Caki2 (cell line): ENCODE results near the gene C19orf18. TPM values are rescaled to one million over a fixed set of nuclear protein-coding genes. Genes with fewer than 3 reads are reported as not detected.
"Not testable (repeated sequence)": the region's sequence is repeated elsewhere in the genome, so short reads cannot be mapped to it uniquely, and the experiment has no call there.

Experiments
- DNase-seq: peaks from one replicate; pipeline ENCODE4 v3.0.0-alpha.2; 2015; ENCODE audit warnings: low read depth
- in situ Hi-C: cut with HindIII; loops from 2 replicates; pipeline ENCODE4 v1.10.0; 2016; ENCODE audit warnings: low sequenced_read_pairs, low pct_unique_long_range_greater_than_20kb, mixed read lengths
- total RNA-seq: library from RNA; depleted of rRNA; stranded (reverse); fragments of >200 nt; shearing (Covaris generic); gene quantifications from 2 replicates; pipeline ENCODE4 v1.2.3, GENCODE V29; 2014; ENCODE audit warnings: low replicate concordance; rRNA removed

C19orf18 gene
- total RNA-seq, 1 experiment from 2014 or later = not detected

- in situ Hi-C loops = no loop called here
Measured at GRCh38 chr19:57954996-57955395, 19.3 kb downstream of the C19orf18 start.

DNA sequence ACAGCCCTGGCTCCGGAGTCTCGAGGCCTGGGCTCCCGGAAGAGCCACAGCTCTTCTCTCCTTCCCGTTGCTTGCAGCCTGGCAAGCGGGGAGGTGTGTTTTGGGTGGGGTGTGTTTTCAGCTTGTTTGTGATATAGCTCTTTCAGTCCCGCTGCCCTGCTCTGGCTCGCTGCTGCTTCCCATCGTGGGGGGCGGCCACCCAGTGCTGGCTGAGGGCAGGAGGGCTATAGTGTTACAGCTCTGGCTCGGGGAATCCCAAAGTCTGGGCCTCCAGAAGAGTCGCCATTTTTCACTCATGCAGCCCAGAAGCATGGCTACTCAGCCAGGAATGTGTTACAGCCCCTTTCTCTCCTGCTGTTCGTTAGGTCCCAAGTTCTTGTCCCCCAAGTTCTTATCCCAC lies 24.6 kb downstream of the C19orf18 start:
- no peak for DNase-seq
- in situ Hi-C loops = no loop called here

More at GRCh38 chr19:57954996-57955395, 19.3 kb downstream of the C19orf18 start:
- DNase-seq = no peak

- in situ Hi-C loops = no loop called here
Measured at GRCh38 chr19:57949296-57949695, 25.0 kb downstream of the C19orf18 start.

GRCh38 chr19:57947419-57948134 lies 26.8 kb downstream of the C19orf18 start, which contains the start of gene ZNF256:
Gene ZNF256, minus strand, starts transcription at chr19:57947706. Its CDS starts 232 bp downstream, at chr19:57947474.
- in situ Hi-C loops = no loop called here
- peak; percentile 97 for DNase-seq

More at GRCh38 chr19:57949296-57949695, 25.0 kb downstream of the C19orf18 start:
- DNase-seq = no peak

DNA sequence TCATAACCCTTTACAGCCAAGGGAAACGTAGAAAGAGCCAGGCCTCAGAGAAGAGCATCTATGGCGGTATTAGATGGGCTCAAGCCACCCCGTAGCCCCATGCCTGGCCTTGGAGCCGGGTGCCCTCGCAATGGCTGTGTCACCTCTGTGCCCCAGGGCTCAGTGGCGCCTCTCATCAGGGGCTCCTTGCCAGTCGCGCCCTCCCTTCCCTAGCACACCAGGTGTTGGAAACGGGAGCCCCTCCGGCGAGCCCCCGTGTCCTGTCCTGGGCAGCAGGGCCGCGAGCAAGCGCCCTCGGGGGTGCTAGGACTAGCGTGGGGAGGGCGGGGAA lies 27.3 kb downstream of the C19orf18 start:
- no peak for DNase-seq
- in situ Hi-C loops = no loop called here

- in situ Hi-C loops = no loop called here
- DNase-seq = no peak
Measured at GRCh38 chr19:57946316-57946715, 28.0 kb downstream of the C19orf18 start.

GRCh38 chr19:57941593-57941992 lies 32.7 kb downstream of the C19orf18 start:
- in situ Hi-C loops = no loop called here
- DNase-seq = no peak

GRCh38 chr19:57935731-57936130 lies 38.6 kb downstream of the C19orf18 start:
- in situ Hi-C loops = no loop called here
- no peak for DNase-seq

DNA sequence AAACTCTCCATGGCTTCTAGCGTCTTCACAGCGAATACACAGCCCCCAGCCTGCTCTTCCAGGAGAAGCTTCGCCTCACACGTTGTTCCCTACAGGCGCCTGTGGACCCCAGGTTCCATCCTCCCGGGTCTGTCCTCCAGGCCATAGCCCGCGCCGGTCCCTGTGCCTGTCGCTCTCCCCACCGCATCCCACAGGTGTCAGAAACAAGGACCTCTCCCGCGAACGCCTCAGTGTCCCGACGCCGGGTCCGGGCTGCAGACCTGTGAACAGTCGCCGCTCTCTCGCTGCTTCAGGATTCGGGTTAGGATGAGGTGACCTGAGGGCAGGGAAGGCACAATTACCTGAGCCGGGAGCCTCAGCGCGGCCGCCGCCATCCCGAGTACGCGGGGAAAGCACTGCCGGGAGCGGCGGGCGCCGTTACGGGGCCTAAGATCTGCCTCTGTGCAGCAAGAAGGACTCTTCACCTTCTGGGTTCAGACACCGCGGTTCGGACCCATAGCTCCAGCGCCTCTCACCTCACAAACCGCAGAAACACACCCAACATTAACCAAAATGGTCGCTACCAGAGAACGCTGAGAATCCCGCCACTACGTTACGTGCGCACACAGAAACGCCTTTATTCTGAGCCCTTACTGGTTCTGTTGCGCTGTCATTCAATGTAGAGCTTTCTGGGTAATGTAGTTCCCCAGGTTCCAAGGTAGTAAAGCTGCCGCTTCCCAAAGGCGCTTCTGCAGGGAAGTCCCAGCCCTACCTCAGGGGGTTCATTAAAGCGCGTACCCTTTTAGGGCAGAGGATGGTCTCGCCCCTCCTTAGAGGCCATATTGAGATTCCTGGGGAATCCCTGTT lies 39.3 kb downstream of the C19orf18 start, which contains the start of gene ZNF418:
ZNF418 (minus strand) TSS at position 583 of the 846 bp plus-strand sequence. CDS start 1,580 bp downstream, outside the sequence.
- in situ Hi-C loops = no loop called here
- no peak for DNase-seq

DNA sequence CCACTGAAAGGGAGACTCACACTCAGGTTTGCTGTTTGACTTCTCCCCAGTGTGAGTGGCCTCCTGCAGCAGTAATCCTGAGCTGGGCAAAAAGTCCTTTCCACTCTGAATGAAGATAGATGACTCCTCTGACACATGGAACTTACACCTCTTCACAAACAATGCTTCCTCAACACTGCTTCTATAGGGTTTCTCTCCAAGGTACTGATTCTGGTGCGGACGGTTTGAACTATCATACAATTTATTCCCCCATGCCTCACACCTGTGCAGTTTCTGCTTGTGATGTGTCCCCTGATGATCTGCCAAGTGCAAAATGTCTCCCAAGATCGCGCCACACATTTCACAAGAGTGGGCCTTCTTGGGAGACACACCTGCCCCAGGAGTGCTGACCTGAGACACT lies 46.7 kb downstream of the C19orf18 start:
- DNase-seq = no peak
- in situ Hi-C loops = no loop called here

DNA sequence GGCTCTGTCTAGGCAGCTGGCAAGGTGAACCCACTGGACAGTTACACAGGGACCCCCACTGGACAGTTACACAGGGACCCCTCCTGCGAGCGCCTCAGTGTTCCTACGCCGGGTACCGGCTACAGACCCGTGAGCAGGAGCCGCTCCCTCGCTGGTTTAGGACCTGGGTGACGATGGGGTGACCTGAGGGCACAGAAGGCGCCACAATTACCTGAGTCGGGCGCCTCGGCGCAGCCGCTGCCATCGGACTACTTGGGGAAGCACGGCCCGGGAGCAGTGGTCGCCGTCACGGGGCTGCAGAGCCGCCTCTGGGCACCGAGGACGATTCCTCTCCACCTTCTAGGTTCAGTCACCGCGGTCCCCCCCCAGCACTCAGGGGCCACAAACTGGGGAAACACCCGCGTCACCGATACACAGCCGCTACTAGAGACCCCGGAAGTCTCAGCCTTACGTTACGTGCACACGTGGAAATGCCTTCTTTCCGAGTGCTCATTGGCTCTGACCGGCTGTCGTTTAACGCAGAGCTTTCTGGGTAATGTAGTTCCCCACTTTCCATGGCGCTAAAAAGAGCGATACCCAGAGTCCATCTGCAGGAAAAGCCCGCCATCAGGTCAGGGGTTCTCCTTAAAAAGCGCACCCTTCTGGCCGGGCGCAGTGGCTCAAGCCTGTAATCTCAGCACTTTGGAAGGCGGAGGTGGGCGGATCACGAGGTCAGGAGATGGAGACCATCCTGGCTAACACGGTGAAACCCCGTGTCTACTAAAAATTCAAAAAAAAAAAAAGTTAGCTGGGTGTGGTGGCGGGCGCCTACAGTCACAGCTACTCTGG lies 58.0 kb downstream of the C19orf18 start, which contains the start of gene ZNF417:
ZNF417 (minus strand) TSS at position 425 of the 828 bp plus-strand sequence; CDS start at position 244, 181 bp downstream.
- in situ Hi-C loops = not testable (repeated sequence)
- peak; percentile 96 for DNase-seq

DNA sequence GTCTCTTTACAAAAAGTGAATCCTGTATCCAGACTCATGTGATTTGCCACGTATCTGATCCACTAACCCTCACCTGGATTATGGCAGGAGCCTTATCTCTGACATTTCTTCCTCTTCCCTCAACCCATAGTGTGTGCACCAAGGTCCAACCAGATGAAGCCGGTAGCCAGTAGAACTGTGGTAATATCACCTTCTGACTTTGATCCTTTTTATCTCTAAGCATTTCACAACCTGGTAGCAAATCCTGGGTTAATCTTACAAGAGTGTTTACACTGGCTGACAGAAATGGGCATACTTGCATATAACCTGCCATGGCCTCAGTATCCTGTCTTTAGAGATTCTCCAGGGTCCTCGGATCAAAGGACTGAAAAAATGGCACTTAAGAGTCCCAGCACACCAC lies 59.8 kb downstream of the C19orf18 start:
- in situ Hi-C loops = no loop called here
- no peak for DNase-seq

Other genes starting within 250 kb of the C19orf18 start
- not detected in 2 replicates for gene ZNF671, start 246.9 kb downstream of the C19orf18 start, total RNA-seq
- gene ZNF776, start 227.7 kb downstream of the C19orf18 start, total RNA-seq = 4.0 and 19.4 TPM in 2 replicates
- gene ZNF586, start 204.9 kb downstream of the C19orf18 start, total RNA-seq = 12.9 and 18.7 TPM in 2 replicates
- gene ZNF552, start 159.6 kb downstream of the C19orf18 start, total RNA-seq = 2.5 and 8.1 TPM in 2 replicates
- gene ZNF587B, start 144.2 kb downstream of the C19orf18 start, total RNA-seq = 9.8 and 11.2 TPM in 2 replicates
- gene ZNF587, start 124.7 kb downstream of the C19orf18 start, total RNA-seq = 29.5 and 30.6 TPM in 2 replicates
- 0.38 and 3.6 TPM in 2 replicates for gene ZNF814, start 85.5 kb downstream of the C19orf18 start, total RNA-seq
- gene ZNF417, start 57.9 kb downstream of the C19orf18 start, total RNA-seq = 7.5 and 13.2 TPM in 2 replicates
- not detected in 2 replicates for gene ZNF418, start 39.1 kb downstream of the C19orf18 start, total RNA-seq
- gene ZNF256, start 26.8 kb downstream of the C19orf18 start, total RNA-seq = 3.2 and 9.1 TPM in 2 replicates
- 13.0 and 19.5 TPM in 2 replicates for gene ZNF606, start 28.3 kb upstream of the C19orf18 start, total RNA-seq
- gene ZSCAN1, start 59.5 kb upstream of the C19orf18 start, total RNA-seq = 5.0 TPM in 1 of 2 replicates, not detected in the other
- 2.5 and 7.5 TPM in 2 replicates for gene ZNF135, start 84.7 kb upstream of the C19orf18 start, total RNA-seq
- 54.7 and 77.9 TPM in 2 replicates for gene ZSCAN18, start 123.7 kb upstream of the C19orf18 start, total RNA-seq
- gene ZNF329, start 176.3 kb upstream of the C19orf18 start, total RNA-seq = 18.7 and 23.9 TPM in 2 replicates
- 27.7 and 34.0 TPM in 2 replicates for gene ZNF274, start 208.5 kb upstream of the C19orf18 start, total RNA-seq